ENCODE results near the gene GALR3. TPM values are rescaled to one million over a fixed set of nuclear protein-coding genes. Genes with fewer than 3 reads are reported as not detected.

Gene GALR3
- total and polyA plus RNA-seq, 3 experiments from 2014 or later, result not detected

Other genes starting within 250 kb of the GALR3 start
- gene LGALS2, start 243.3 kb upstream of the GALR3 start, total RNA-seq, result not detected
- gene LGALS2, start 243.3 kb upstream of the GALR3 start, polyA plus RNA-seq, result not detected
- gene GGA1, start 214.5 kb upstream of the GALR3 start, total RNA-seq, result 10 to 100 TPM; 69.1 to 74.3 TPM
- 34.9 TPM for gene GGA1, start 214.5 kb upstream of the GALR3 start, polyA plus RNA-seq
- gene SH3BP1, start 183.7 kb upstream of the GALR3 start, total RNA-seq, result 10 to 100 TPM; 93.1 to 94.6 TPM
- 32.3 TPM for gene SH3BP1, start 183.7 kb upstream of the GALR3 start, polyA plus RNA-seq
- 10 to 100 TPM; 36.0 to 37.8 TPM for gene PDXP, start 164.7 kb upstream of the GALR3 start, total RNA-seq
- gene PDXP, start 164.7 kb upstream of the GALR3 start, polyA plus RNA-seq, result 7.1 TPM
- 100 to 1,000 TPM; 204 to 223 TPM for gene LGALS1, start 147.7 kb upstream of the GALR3 start, total RNA-seq
- gene LGALS1, start 147.7 kb upstream of the GALR3 start, polyA plus RNA-seq, result 182 TPM
- 10 to 100 TPM; 53.6 to 57.2 TPM for gene NOL12, start 137.0 kb upstream of the GALR3 start, total RNA-seq
- gene NOL12, start 137.0 kb upstream of the GALR3 start, polyA plus RNA-seq, result 38.3 TPM
- 10 to 100 TPM; 26.1 to 26.7 TPM for gene TRIOBP, start 126.3 kb upstream of the GALR3 start, total RNA-seq
- 13.6 TPM for gene TRIOBP, start 126.3 kb upstream of the GALR3 start, polyA plus RNA-seq
- gene GCAT, start 15.4 kb upstream of the GALR3 start, total RNA-seq, result 10 to 100 TPM in 1 of 2 experiments, 1 to 10 TPM in 1; 9.3 to 10.0 TPM
- 1.6 TPM for gene GCAT, start 15.4 kb upstream of the GALR3 start, polyA plus RNA-seq
- gene ANKRD54, start 21.0 kb downstream of the GALR3 start, total RNA-seq, result 10 to 100 TPM; 27.6 to 28.7 TPM
- gene ANKRD54, start 21.0 kb downstream of the GALR3 start, polyA plus RNA-seq, result 11.9 TPM
- gene EIF3L, start 26.0 kb downstream of the GALR3 start, total RNA-seq, result 100 to 1,000 TPM; 549 to 556 TPM
- gene EIF3L, start 26.0 kb downstream of the GALR3 start, polyA plus RNA-seq, result 266 TPM
- 10 to 100 TPM; 25.4 to 25.8 TPM for gene MICALL1, start 82.9 kb downstream of the GALR3 start, total RNA-seq
- gene MICALL1, start 82.9 kb downstream of the GALR3 start, polyA plus RNA-seq, result 7.2 TPM
- under 1 TPM; 0.29 to 0.37 TPM for gene C22orf23, start 130.2 kb downstream of the GALR3 start, total RNA-seq
- gene C22orf23, start 130.2 kb downstream of the GALR3 start, polyA plus RNA-seq, result not detected
- 100 to 1,000 TPM; 140 to 148 TPM for gene POLR2F, start 130.3 kb downstream of the GALR3 start, total RNA-seq
- 167 TPM for gene POLR2F, start 130.3 kb downstream of the GALR3 start, polyA plus RNA-seq
- gene SOX10, start 161.2 kb downstream of the GALR3 start, total RNA-seq, result not detected
- not detected for gene SOX10, start 161.2 kb downstream of the GALR3 start, polyA plus RNA-seq
- 10 to 100 TPM; 21.0 to 22.5 TPM for gene PICK1, start 234.0 kb downstream of the GALR3 start, total RNA-seq
- gene PICK1, start 234.0 kb downstream of the GALR3 start, polyA plus RNA-seq, result 9.4 TPM

Measured in CD8-positive, alpha-beta memory T cell (primary cell).